NT2/D1 (cell line): ENCODE data around the gene FMN2.
A peak's percentile ranks its signal among the peaks of the same experiment; 100 is the strongest.

Experiments used
- DNase-seq: peaks from one replicate; pipeline ENCODE4 v3.0.0-alpha.2; 2011; ENCODE audit warnings: low read depth, low spot score
- H3K27me3 ChIP-seq: 2 replicates; pipeline ENCODE4 v1.6.0; 2011; ENCODE audit warnings: mild to moderate bottlenecking; ENCODE audit not compliant: insufficient read length, insufficient read depth
- H3K36me3 ChIP-seq: 2 replicates; pipeline ENCODE4 v1.6.1; 2011; ENCODE audit warnings: mild to moderate bottlenecking, low read length, mixed read lengths; ENCODE audit not compliant: insufficient read depth, insufficient read length
- H3K4me1 ChIP-seq: 2 replicates; pipeline ENCODE4 v1.5.1; 2011; ENCODE audit not compliant: insufficient read depth, insufficient read length
- H3K4me3 ChIP-seq: 2 replicates; pipeline ENCODE4 v1.5.1; 2011; ENCODE audit warnings: low read depth; ENCODE audit not compliant: insufficient read length
- H3K9ac ChIP-seq: 2 replicates; pipeline ENCODE4 v1.6.0; 2011; ENCODE audit warnings: low read depth; ENCODE audit not compliant: insufficient read length
- H3K9me3 ChIP-seq: 2 replicates; pipeline ENCODE4 v1.5.1; 2011; ENCODE audit warnings: mild to moderate bottlenecking, low read length; ENCODE audit not compliant: insufficient read depth
- SUZ12 ChIP-seq: IDR thresholded peaks from 2 replicates; pipeline ENCODE4 v1.6.1; 2011; ENCODE audit not compliant: insufficient read length, insufficient read depth; ENCODE audit errors: extremely low read depth
- YY1 ChIP-seq: IDR thresholded peaks from 2 replicates; pipeline ENCODE4 v1.6.1; 2011; ENCODE audit not compliant: insufficient read length, insufficient read depth
- ZNF274 ChIP-seq: IDR thresholded peaks from 2 replicates; pipeline ENCODE4 v1.6.1; 2011; ENCODE audit warnings: mild to moderate bottlenecking, low read depth, low read length

Gene FMN2

DNA sequence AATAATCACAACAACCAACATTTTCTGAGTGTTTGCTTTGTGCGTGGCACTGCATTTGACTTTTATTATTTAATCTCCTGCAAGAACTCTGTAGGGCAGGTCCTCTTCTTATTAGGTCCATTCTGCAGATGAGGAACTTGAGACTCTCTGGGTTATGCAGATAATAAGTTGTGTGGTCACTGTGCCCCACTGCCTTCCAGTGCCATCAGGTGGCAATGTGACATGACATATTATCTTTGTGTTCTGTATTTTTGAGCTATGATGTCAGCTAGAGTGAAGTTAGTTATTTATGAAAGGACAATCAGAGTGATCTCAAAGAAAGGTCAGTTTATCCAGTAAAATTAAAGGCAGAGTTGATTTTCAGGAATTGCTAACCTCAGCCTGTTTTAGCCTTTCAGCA, 196.0 kb downstream of the FMN2 start:
- H3K4me1 ChIP-seq = no peaks in the 10 kb centered on the region
- no peaks in the 10 kb centered on the region for H3K27me3 ChIP-seq
- no peaks in the 10 kb centered on the region for H3K9me3 ChIP-seq
- DNase-seq = no peak
- no peak overlapping the region for H3K9ac ChIP-seq
- no peak overlapping the region for H3K4me3 ChIP-seq
- no peaks in the 10 kb centered on the region for H3K36me3 ChIP-seq
- no peak for TF ChIP-seq YY1
- TF ChIP-seq ZNF274 = no peak
- no peak for TF ChIP-seq SUZ12

DNA sequence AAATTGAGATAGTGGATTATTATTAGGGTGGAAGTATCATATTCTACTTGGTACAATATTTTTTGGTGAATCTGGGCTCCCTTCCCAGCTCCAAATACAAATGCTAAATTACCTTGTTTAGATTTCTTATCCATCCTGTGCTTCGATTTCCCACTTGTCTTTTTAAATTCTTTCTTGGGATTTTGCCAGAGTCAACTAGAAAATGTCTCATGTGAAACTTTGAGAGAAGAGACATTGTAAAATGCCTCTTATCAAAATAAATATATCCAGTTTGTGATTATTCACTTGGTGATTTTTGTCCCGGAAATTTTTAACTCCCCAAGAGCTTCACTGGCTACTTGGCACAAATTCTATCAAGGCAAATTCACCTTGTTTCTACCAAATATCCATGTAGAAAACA, 202.0 kb downstream of the FMN2 start:
- Histone ChIP-seq H3K4me3 (no peak overlapping the region), H3K36me3 (no peaks in the 10 kb centered on the region), H3K27me3 (no peaks in the 10 kb centered on the region), H3K4me1 (no peaks in the 10 kb centered on the region), H3K9me3 (no peaks in the 10 kb centered on the region), H3K9ac (no peak overlapping the region)
- no peak for DNase-seq
- no peak for TF ChIP-seq YY1
- no peak for TF ChIP-seq SUZ12
- no peak for TF ChIP-seq ZNF274

DNA sequence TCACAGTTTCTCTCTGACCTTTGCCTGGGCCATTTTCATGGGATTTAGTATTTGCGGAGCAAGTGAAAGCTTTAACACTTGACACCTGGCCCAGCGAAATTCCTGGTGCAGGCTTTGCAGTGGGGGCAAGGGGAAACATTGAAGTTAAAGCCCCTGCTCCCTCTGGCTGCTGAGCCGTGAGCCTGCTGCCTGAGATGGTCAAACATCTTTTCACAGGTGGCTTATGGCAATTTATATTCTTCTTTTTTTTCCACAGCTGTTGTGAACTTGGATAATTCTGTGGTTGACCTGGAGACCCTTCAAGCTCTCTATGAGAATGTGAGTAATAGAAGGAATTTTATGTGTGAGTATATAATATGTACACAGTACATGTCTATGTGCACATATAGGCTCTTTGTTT, 202.9 kb downstream of the FMN2 start:
- no peaks in the 10 kb centered on the region for H3K9me3 ChIP-seq
- H3K27me3 ChIP-seq = no peaks in the 10 kb centered on the region
- peak; percentile 13 for DNase-seq
- no peaks in the 10 kb centered on the region for H3K36me3 ChIP-seq
- TF ChIP-seq ZNF274 = no peak
- TF ChIP-seq SUZ12 = no peak
- no peak for TF ChIP-seq YY1
- H3K4me3 ChIP-seq = no peak overlapping the region
- no peak overlapping the region for H3K9ac ChIP-seq
- H3K4me1 ChIP-seq = no peaks in the 10 kb centered on the region

DNA sequence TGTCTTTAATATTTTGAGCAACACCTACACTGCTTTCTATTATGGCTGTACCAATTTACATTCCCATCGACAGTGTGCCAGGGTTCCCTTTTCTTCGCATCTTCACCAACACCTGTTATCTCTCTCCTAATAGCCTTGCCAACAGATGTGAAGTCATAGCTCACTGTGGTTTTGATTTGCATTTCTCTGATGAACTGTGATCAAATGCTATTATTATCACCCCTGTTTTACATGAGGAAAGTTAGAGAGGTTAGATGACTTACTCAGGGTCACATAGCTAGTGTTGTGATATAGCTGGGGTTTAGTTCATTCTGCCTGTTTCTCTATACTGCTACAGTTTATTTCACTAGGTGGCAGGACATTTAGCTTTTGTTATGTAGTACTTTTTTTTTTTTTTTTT, 204.1 kb downstream of the FMN2 start:
- no peaks in the 10 kb centered on the region for H3K4me1 ChIP-seq
- no peak for DNase-seq
- H3K36me3 ChIP-seq = no peaks in the 10 kb centered on the region
- H3K4me3 ChIP-seq = no peak overlapping the region
- H3K9ac ChIP-seq = no peak overlapping the region
- H3K27me3 ChIP-seq = no peaks in the 10 kb centered on the region
- TF ChIP-seq YY1 = no peak
- TF ChIP-seq ZNF274 = no peak
- TF ChIP-seq SUZ12 = no peak
- H3K9me3 ChIP-seq = no peaks in the 10 kb centered on the region

DNA sequence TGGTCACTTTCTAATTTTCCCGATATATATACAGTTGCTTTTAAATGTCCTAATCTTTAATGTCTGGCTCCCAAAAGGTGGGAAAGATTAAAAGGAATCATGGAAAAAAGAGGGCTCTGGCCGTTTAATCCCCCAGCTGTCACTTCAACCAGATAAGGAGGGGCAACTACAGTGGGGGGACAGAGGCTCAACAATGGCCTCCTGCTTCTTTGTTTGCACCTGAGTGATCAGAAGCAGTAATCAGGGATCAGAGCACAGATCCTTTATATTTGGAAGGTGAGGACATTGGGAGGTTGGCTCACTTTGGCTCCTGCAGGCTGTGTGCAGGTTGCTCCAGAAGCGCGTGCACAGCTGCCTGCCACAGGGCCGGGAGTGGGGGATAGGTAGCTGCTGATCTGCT, 212.8 kb downstream of the FMN2 start:
- TF ChIP-seq ZNF274 = no peak
- TF ChIP-seq YY1 = no peak
- TF ChIP-seq SUZ12 = no peak
- H3K4me3 ChIP-seq = no peak overlapping the region
- H3K9ac ChIP-seq = no peak overlapping the region
- no peaks in the 10 kb centered on the region for H3K36me3 ChIP-seq
- H3K27me3 ChIP-seq = no peaks in the 10 kb centered on the region
- no peaks in the 10 kb centered on the region for H3K9me3 ChIP-seq
- no peaks in the 10 kb centered on the region for H3K4me1 ChIP-seq
- DNase-seq = no peak

DNA sequence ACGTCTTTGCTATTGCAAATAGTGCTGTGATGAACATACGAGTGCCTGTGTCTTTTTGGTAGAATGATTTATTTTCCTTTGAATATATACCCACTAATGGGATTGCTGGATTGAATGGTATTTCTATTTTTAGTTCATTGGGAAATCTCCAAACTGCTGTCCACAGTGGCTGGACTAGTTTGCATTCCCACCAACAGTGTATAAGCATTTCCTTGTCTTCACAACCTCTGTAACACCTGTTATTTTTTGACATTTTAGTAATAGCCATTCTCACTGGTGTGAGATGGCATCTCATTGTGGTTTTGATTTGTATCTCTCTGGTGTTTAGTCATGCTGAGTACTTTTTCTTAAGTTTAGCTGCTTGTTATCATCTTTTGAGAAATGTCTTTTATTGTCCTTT, 215.0 kb downstream of the FMN2 start:
- no peaks in the 10 kb centered on the region for H3K4me1 ChIP-seq
- no peak overlapping the region for H3K9ac ChIP-seq
- H3K36me3 ChIP-seq = no peaks in the 10 kb centered on the region
- no peak for TF ChIP-seq SUZ12
- TF ChIP-seq ZNF274 = no peak
- no peak for TF ChIP-seq YY1
- no peak overlapping the region for H3K4me3 ChIP-seq
- no peaks in the 10 kb centered on the region for H3K9me3 ChIP-seq
- no peak for DNase-seq
- H3K27me3 ChIP-seq = no peaks in the 10 kb centered on the region

DNA sequence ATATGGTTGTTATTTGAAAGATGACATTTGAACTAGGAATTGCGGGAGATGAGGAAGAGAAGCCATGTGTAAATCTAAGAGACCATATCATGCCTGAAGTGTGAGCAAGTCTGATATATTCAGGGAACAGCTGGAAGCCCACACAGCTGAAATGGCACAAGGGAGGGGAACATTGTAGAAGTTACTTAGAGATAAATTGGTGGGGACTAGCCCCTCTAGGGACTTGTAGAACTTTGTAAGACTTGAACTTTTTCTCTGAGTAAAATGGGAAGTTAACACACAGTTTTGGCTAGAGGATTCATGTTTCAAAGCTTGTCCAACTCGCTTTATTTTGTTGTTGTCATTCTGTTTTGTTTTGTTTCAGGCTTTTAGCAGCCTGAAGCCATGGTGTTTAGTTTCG, 216.4 kb downstream of the FMN2 start:
- Histone ChIP-seq H3K9me3 (no peaks in the 10 kb centered on the region), H3K9ac (no peak overlapping the region), H3K27me3 (no peaks in the 10 kb centered on the region), H3K4me3 (no peak overlapping the region), H3K4me1 (no peaks in the 10 kb centered on the region), H3K36me3 (no peaks in the 10 kb centered on the region)
- DNase-seq = no peak
- TF ChIP-seq SUZ12 (no peak), ZNF274 (no peak), YY1 (no peak)

DNA sequence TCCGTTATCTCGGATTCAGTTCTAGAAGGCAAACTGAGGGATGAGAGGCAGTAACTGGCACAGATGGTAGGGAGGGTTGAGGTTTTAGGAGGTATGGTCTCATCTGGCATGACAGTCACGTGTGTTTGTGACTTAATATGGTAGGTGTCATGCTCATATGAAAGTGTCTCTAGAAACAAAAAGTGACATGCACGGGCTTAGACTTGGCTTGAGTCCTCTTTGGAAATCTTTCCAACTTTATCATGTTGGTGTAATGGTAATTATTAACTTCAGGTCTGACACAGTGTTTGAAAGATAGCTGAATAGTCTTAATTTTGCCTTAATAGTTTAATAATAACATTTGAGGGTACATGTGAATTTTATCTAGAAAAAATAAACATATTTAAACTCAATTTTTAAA, 218.1 kb downstream of the FMN2 start:
- DNase-seq = no peak
- Histone ChIP-seq H3K9ac (no peak overlapping the region), H3K9me3 (no peaks in the 10 kb centered on the region), H3K4me3 (no peak overlapping the region), H3K4me1 (no peaks in the 10 kb centered on the region), H3K27me3 (no peaks in the 10 kb centered on the region), H3K36me3 (no peaks in the 10 kb centered on the region)
- TF ChIP-seq SUZ12 = no peak
- TF ChIP-seq ZNF274 = no peak
- TF ChIP-seq YY1 = no peak
